Mesothelial cell of epicardium (in vitro differentiated cells): ENCODE results near the gene DTNB. TPM values are rescaled to one million over a fixed set of nuclear protein-coding genes. Genes with fewer than 3 reads are reported as not detected.

ENCODE experiments used
- DNase-seq, 2 experiments: peaks; one replicate each; pipeline ENCODE4 v3.0.0; 2021; ENCODE audit warnings: low spot score in 2 of 2; ENCODE audit not compliant: unreplicated experiment in 2 of 2
- H3K27ac Mint-ChIP-seq: 2 replicates; pipeline ENCODE4 v1.8.0; 2021; ENCODE audit warnings: mixed read lengths
- H3K27me3 Mint-ChIP-seq: 2 replicates; pipeline ENCODE4 v1.8.0; 2021; ENCODE audit warnings: low read depth, mixed read lengths
- H3K36me3 Mint-ChIP-seq: 2 replicates; pipeline ENCODE4 v1.8.0; 2021; ENCODE audit warnings: mixed read lengths
- H3K4me1 Mint-ChIP-seq: 2 replicates; pipeline ENCODE4 v1.8.0; 2021; ENCODE audit warnings: mixed read lengths
- H3K4me3 Mint-ChIP-seq: 2 replicates; pipeline ENCODE4 v1.8.0; 2021; ENCODE audit warnings: mild to moderate bottlenecking, moderate library complexity, mixed read lengths
- H3K9me3 Mint-ChIP-seq: 2 replicates; pipeline ENCODE4 v1.8.0; 2021; ENCODE audit warnings: mixed read lengths
- total RNA-seq: library from RNA; stranded (reverse); gene quantifications from 3 replicates; pipeline ENCODE4 v1.2.1, GENCODE V29; 2021
- TF ChIP-seq, protein P1 (sequence below): fragments of 200-600 bp; sonication (generic); IDR thresholded peaks from one replicate; pipeline ENCODE4 v1.5.0; 2021; ENCODE audit warnings: antibody characterized with exemption; ENCODE audit not compliant: unreplicated experiment

DTNB gene
- total RNA-seq, 1 donor from 2014 or later: 36.3 TPM

GRCh38 chr2:25354116-25354515, 319.3 kb downstream of the DTNB start:
- DNase-seq: no peak
- no peaks in the 10 kb centered on the region for H3K4me1 Mint-ChIP-seq
- H3K4me3 Mint-ChIP-seq: no peak overlapping the region
- H3K36me3 Mint-ChIP-seq: peaks cover 12% of the 10 kb centered on the region
- no peaks in the 10 kb centered on the region for H3K27me3 Mint-ChIP-seq
- no peak overlapping the region for H3K27ac Mint-ChIP-seq
- TF ChIP-seq, protein P1, sequence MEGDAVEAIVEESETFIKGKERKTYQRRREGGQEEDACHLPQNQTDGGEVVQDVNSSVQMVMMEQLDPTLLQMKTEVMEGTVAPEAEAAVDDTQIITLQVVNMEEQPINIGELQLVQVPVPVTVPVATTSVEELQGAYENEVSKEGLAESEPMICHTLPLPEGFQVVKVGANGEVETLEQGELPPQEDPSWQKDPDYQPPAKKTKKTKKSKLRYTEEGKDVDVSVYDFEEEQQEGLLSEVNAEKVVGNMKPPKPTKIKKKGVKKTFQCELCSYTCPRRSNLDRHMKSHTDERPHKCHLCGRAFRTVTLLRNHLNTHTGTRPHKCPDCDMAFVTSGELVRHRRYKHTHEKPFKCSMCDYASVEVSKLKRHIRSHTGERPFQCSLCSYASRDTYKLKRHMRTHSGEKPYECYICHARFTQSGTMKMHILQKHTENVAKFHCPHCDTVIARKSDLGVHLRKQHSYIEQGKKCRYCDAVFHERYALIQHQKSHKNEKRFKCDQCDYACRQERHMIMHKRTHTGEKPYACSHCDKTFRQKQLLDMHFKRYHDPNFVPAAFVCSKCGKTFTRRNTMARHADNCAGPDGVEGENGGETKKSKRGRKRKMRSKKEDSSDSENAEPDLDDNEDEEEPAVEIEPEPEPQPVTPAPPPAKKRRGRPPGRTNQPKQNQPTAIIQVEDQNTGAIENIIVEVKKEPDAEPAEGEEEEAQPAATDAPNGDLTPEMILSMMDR: no peak
- peaks cover 4% of the 10 kb centered on the region for H3K9me3 Mint-ChIP-seq

DNA sequence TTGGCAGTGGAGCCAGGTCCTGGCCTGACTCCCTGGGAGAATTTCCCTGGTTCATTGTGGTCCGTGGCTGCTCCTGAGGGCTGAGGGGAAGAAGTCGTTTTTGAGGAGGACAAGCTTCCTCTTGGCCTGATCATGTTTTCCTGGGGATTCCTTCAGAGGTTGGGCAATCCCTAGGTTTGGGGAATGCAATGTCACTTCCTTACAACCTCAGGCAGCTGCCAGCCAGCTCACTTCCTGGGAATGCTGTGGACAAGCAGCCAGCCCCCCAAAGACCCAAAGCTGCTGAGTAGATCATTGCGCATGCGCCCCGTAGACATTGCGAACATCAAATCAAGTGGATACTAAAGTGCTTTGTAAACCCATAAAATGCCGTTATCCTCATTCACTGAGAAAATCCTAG, 324.0 kb downstream of the DTNB start:
- Mint-ChIP-seq H3K4me3 (no peak overlapping the region), H3K9me3 (no peaks in the 10 kb centered on the region), H3K27me3 (no peaks in the 10 kb centered on the region), H3K36me3 (peaks cover 20% of the 10 kb centered on the region), H3K4me1 (peaks cover 4% of the 10 kb centered on the region), H3K27ac (no peak overlapping the region)
- no peak for DNase-seq
- TF ChIP-seq, protein P1: no peak

DNA sequence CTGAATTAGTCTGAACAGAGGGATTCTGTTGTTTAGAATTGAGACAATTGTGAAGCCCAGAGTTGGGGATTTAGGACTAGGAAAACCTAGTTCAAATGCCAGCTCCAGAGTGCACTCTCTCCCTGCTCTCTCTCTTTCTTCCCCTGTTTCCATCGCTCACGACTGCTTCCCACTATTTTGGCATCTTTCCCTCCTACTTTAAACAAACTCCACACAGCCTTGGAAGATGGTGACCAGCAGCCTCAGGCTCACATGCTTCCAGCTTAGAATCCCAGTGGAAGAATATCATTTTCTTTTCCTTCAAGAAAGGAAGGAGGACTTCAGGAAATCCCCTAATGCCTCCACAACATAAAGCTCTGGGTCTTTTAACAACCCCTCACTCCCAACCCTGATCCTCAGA, 325.5 kb downstream of the DTNB start:
- TF ChIP-seq, protein P1: no peak
- no peaks in the 10 kb centered on the region for H3K9me3 Mint-ChIP-seq
- H3K4me1 Mint-ChIP-seq: peaks cover 4% of the 10 kb centered on the region
- no peak for DNase-seq
- H3K36me3 Mint-ChIP-seq: peaks cover 16% of the 10 kb centered on the region
- peak overlapping the region; percentile 17 for H3K27ac Mint-ChIP-seq
- H3K27me3 Mint-ChIP-seq: no peaks in the 10 kb centered on the region
- no peak overlapping the region for H3K4me3 Mint-ChIP-seq

GRCh38 chr2:25347205-25347815, 326.1 kb downstream of the DTNB start:
- H3K4me3 Mint-ChIP-seq: no peak overlapping the region
- DNase-seq: no peak
- no peak overlapping the region for H3K27ac Mint-ChIP-seq
- H3K27me3 Mint-ChIP-seq: no peaks in the 10 kb centered on the region
- no peaks in the 10 kb centered on the region for H3K9me3 Mint-ChIP-seq
- TF ChIP-seq, protein P1: no peak
- peaks cover 16% of the 10 kb centered on the region for H3K36me3 Mint-ChIP-seq
- peaks cover 4% of the 10 kb centered on the region for H3K4me1 Mint-ChIP-seq

DNA sequence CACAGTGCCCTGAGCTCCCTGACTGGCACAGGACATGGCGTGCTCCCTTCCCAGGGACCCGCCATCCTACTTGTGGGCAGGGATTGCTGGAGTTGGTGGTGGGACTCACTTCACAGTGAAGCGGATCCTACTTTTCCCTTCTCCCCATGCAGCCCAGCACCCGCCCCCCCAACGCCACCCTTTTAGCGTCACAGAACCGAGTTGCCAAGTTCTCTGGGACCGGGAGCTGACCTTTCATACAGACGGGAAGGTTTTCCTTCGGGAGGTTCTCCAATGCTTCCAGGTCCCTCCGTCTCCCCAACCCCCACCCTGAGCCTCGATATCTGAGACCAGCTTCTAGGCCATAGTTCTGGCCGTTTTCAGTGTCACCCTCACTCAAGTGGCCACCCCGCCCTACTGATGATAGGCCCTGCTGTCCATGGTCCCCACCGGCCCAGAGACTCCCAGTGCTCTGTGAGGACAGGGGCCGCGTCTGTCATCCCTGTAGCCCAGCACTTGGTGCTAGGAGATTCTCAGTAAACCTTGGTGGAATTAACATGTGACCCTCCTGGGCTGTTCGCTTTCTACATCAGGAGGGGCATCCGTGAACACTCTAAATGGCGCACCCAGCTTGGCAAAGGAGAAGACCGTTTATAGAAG, 330.1 kb downstream of the DTNB start:
- peaks cover 17% of the 10 kb centered on the region for H3K4me1 Mint-ChIP-seq
- DNase-seq: no peak
- no peaks in the 10 kb centered on the region for H3K27me3 Mint-ChIP-seq
- TF ChIP-seq, protein P1: no peak
- no peak overlapping the region for H3K27ac Mint-ChIP-seq
- H3K4me3 Mint-ChIP-seq: peak overlapping the region; percentile 72
- H3K9me3 Mint-ChIP-seq: no peaks in the 10 kb centered on the region
- H3K36me3 Mint-ChIP-seq: peaks cover 12% of the 10 kb centered on the region
